Smooth muscle cell (in vitro differentiated cells): Measurements from ENCODE around the gene GJA4. TPM values are rescaled to one million over a fixed set of nuclear protein-coding genes. Genes with fewer than 3 reads are reported as not detected.

Experiments
- DNase-seq: peaks from one replicate; lab custom pipeline; 2025; ENCODE audit not compliant: unreplicated experiment; lab: John Stamatoyannopoulos, UW
- H2AFZ ChIP-seq: fragments of 200-600 bp; sonication (generic); 2 replicates; pipeline ENCODE4 v1.6.0; 2016; ENCODE audit warnings: antibody characterized with exemption, low read depth, mild to moderate bottlenecking
- H3F3A ChIP-seq: fragments of 200-600 bp; sonication (generic); 2 replicates; pipeline ENCODE4 v1.6.0; 2017; ENCODE audit warnings: antibody characterized with exemption, low read depth
- H3K27ac ChIP-seq: fragments of 200-600 bp; sonication (generic); 2 replicates; pipeline ENCODE4 v1.5.1; 2016; ENCODE audit warnings: low read depth, mild to moderate bottlenecking
- H3K27me3 ChIP-seq: fragments of 200-600 bp; sonication (generic); 2 replicates; pipeline ENCODE4 v1.6.1; 2016; ENCODE audit warnings: low read depth, mild to moderate bottlenecking
- H3K36me3 ChIP-seq: fragments of 200-600 bp; sonication (generic); 2 replicates; pipeline ENCODE4 v1.5.1; 2016; ENCODE audit warnings: low read depth
- H3K4me1 ChIP-seq: fragments of 200-600 bp; sonication (generic); 2 replicates; pipeline ENCODE4 v1.5.1; 2016; ENCODE audit warnings: low read depth
- H3K4me2 ChIP-seq: fragments of 200-600 bp; sonication (generic); 2 replicates; pipeline ENCODE4 v1.6.0; 2016; ENCODE audit warnings: mild to moderate bottlenecking
- H3K4me3 ChIP-seq: fragments of 200-600 bp; sonication (generic); 2 replicates; pipeline ENCODE4 v1.5.1; 2016; ENCODE audit warnings: mild to moderate bottlenecking
- H3K79me2 ChIP-seq: fragments of 200-600 bp; sonication (generic); 2 replicates; pipeline ENCODE4 v1.6.0; 2016; ENCODE audit warnings: low read depth, mild to moderate bottlenecking
- H3K9ac ChIP-seq: fragments of 200-600 bp; sonication (generic); 2 replicates; pipeline ENCODE4 v1.6.0; 2016; ENCODE audit warnings: low read depth
- H3K9me3 ChIP-seq: fragments of 200-600 bp; sonication (generic); replicated peaks from 2 replicates; pipeline ENCODE4 v1.5.1; 2016; ENCODE audit warnings: low read depth
- H4K20me1 ChIP-seq: fragments of 200-600 bp; sonication (generic); 2 replicates; pipeline ENCODE4 v1.6.0; 2016; ENCODE audit warnings: low read depth
- CTCF ChIP-seq: fragments of 200-600 bp; sonication (generic); IDR thresholded peaks from 2 replicates; pipeline ENCODE4 v1.5.1; 2017; ENCODE audit warnings: borderline replicate concordance, mild to moderate bottlenecking, antibody characterized with exemption; ENCODE audit not compliant: insufficient read depth, poor library complexity, severe bottlenecking
- WGBS: methylation state at CpG from one replicate; pipeline ENCODE4 v1.1.7; 2016; ENCODE audit warnings: low lambda C conversion rate; 5-methylcytosine and 5-hydroxymethylcytosine counted together
- polyA plus RNA-seq: library from polyadenylated mRNA; unstranded; fragments of >200 nt; fragmentation: Nextera tagmentation; extraction: Ambion mirVana; gene quantifications from 2 replicates; pipeline ENCODE4 v1.2.1, GENCODE V29; 2016
- total RNA-seq: library from RNA; depleted of rRNA; stranded (reverse); fragments of >200 nt; gene quantifications from 2 replicates; pipeline ENCODE4 v1.2.3, GENCODE V29; 2014

GJA4 gene
- total RNA-seq: not detected in 2 replicates
- 0.35 TPM in 1 of 2 replicates, not detected in the other for polyA plus RNA-seq

- H3K4me3 ChIP-seq: no peak within 1 kb of the TSS
- no peaks in the 10 kb centered on the region for H3K9me3 ChIP-seq
- no peaks in the 10 kb centered on the region for H3K4me1 ChIP-seq
- no peak for DNase-seq
- H3K27ac ChIP-seq: no peak within 1 kb of the TSS
- H2AFZ ChIP-seq: no peak within 1 kb of the TSS
- peak within 1 kb of the TSS; percentile 44 for H3K4me2 ChIP-seq
- H3K27me3 ChIP-seq: peaks cover 26% of the 10 kb centered on the region
- no peaks in the 10 kb centered on the region for H3K79me2 ChIP-seq
- no peak for TF ChIP-seq CTCF
- no peak within 1 kb of the TSS for H3K9ac ChIP-seq
- no peaks in the 10 kb centered on the region for H3K36me3 ChIP-seq
- no peaks in the 10 kb centered on the region for H4K20me1 ChIP-seq
- WGBS: 21% methylated on average over 29 of the region's 45 CpGs
- H3F3A ChIP-seq: no peaks in the 10 kb centered on the region
Measured at GRCh38 chr1:34792868-34793727, at the start of gene GJA4. Gene GJA4, plus strand, starts transcription at chr1:34792999. Its CDS starts 1,215 bp downstream, at chr1:34794214.

GRCh38 chr1:34743775-34744174 lies 49.0 kb upstream of the GJA4 start:
- no peak overlapping the region for H3K27ac ChIP-seq
- no peaks in the 10 kb centered on the region for H3K9me3 ChIP-seq
- H3K79me2 ChIP-seq: no peaks in the 10 kb centered on the region
- WGBS: 88% methylated on average over 6 of the region's 6 CpGs
- H3K4me1 ChIP-seq: peaks cover 3% of the 10 kb centered on the region
- no peak for DNase-seq
- H3K4me3 ChIP-seq: no peak overlapping the region
- no peak overlapping the region for H3K9ac ChIP-seq
- H3K4me2 ChIP-seq: no peak overlapping the region
- no peaks in the 10 kb centered on the region for H4K20me1 ChIP-seq
- no peak for TF ChIP-seq CTCF
- H3F3A ChIP-seq: no peaks in the 10 kb centered on the region
- no peaks in the 10 kb centered on the region for H3K27me3 ChIP-seq
- H3K36me3 ChIP-seq: no peaks in the 10 kb centered on the region
- no peak overlapping the region for H2AFZ ChIP-seq

- Histone ChIP-seq H3K4me2 (no peak overlapping the region), H3K79me2 (no peaks in the 10 kb centered on the region), H4K20me1 (no peaks in the 10 kb centered on the region), H2AFZ (no peak overlapping the region), H3K4me3 (no peak overlapping the region), H3K9me3 (no peaks in the 10 kb centered on the region), H3K27me3 (no peaks in the 10 kb centered on the region), H3F3A (no peaks in the 10 kb centered on the region), H3K27ac (no peak overlapping the region), H3K4me1 (peaks cover 6% of the 10 kb centered on the region), H3K36me3 (no peaks in the 10 kb centered on the region), H3K9ac (no peak overlapping the region)
- DNase-seq: no peak
- WGBS: 72% methylated on average over 3 of the region's 3 CpGs
- TF ChIP-seq CTCF: no peak
Measured at GRCh38 chr1:34744851-34745250, 47.9 kb upstream of the GJA4 start.
